HG03378 (cell line): Measurements from ENCODE around the gene CDK2.

ENCODE experiments used
- ATAC-seq: cut with Tn5 transposase; IDR thresholded peaks from one replicate; pipeline ENCODE4 v1.9.1; 2021; ENCODE audit warnings: mild to moderate bottlenecking, moderate library complexity; ENCODE audit not compliant: unreplicated experiment

Gene CDK2

GRCh38 chr12:56010111-56010570 is 43.5 kb downstream of the CDK2 start:
- no peak for ATAC-seq

DNA sequence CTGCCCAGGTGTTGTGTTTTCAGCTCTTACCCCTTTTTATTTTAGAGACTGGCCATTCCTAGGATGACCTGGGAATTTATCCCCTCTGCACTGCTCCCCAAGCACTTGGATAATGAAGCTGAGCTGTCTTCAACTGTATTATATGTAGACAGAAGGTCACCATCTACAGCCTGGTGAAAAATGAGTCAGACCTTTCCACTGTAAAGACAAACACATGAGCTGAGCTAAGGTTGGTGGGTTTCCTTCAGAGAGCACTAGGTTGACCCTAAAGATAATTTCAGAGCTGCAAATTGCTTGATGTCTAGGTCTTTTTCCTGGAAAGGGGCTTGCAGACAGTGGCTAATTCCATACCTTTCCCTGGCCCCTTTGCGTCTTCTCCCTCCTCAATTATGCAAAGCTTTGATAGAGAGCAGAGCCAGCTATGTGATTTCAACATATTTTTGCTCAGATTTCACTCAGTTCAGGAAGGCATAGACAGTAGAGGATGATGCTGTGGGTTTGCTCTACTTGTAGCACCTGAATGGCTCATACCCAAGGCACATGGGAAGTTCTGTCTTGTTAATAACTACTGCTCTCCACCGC is 45.0 kb downstream of the CDK2 start:
- ATAC-seq = no peak

DNA sequence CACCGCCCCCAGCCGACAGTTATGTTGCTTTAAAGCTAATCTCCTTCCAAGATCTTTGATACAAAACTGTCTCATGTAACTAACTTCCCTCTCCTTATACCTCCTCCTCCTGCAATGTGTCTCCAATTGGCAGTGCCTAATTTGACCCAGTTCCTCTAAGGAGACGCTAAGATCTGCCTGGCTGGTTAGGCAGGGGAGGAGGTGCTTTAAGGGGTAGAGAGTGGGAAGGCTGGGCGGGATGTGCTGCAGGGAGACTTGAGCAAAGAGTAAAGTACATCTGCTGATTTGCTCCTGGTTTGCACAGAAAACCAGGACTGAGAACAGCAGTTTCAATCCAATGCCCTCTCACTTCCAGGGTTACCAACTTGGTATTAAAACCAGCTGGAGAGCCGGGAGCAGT is 46.9 kb downstream of the CDK2 start:
- no peak for ATAC-seq

- no peak for ATAC-seq
These were observed 47.6 kb downstream of the CDK2 start for GRCh38 chr12:56014205-56014604.

GRCh38 chr12:56017181-56017580 is 50.6 kb downstream of the CDK2 start:
- ATAC-seq = no peak

- ATAC-seq = no peak
These were observed 51.7 kb downstream of the CDK2 start for GRCh38 chr12:56018356-56018755.

DNA sequence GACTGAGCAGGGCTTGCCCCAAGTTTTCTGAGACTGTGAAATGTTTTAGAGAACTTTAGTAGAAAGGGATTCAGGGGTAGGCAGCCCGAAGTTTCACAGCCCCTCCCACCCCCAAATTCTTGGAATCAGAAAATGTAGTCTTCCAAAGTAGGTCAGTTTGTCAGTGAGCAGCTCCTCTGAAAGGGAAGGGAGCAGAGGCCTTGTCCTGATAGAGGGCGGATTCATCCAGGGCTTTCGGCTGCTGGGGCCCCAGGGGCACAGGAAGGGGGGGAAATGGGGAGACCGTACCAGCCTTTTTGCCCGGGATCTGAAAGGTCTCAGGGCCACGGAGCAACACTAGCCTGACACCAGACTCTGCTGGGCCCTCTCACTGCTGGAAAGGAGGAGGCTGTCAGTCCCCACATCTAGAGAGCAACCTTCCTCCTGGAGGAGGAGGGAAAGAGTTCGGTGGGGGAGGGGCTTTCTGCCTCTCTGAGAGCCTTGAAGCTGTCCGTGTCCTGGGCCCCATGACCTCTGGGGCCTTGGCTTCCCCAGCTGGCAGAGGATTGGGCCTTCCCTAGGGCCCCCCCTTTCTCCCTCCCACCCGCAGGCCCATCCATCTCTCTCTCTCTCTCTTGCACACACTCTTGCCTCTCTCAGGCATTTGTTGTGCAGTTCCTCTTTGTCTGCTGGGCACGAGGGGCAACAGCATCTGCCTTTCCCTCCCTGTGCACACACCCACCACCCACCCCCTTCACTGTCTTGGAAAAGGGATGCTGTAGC is 54.0 kb downstream of the CDK2 start, which contains the start of gene IKZF4:
Gene IKZF4 (plus strand): TSS at position 621 of the 762 bp plus-strand sequence. CDS start 451 bp downstream, outside the sequence.
- no peak for ATAC-seq

DNA sequence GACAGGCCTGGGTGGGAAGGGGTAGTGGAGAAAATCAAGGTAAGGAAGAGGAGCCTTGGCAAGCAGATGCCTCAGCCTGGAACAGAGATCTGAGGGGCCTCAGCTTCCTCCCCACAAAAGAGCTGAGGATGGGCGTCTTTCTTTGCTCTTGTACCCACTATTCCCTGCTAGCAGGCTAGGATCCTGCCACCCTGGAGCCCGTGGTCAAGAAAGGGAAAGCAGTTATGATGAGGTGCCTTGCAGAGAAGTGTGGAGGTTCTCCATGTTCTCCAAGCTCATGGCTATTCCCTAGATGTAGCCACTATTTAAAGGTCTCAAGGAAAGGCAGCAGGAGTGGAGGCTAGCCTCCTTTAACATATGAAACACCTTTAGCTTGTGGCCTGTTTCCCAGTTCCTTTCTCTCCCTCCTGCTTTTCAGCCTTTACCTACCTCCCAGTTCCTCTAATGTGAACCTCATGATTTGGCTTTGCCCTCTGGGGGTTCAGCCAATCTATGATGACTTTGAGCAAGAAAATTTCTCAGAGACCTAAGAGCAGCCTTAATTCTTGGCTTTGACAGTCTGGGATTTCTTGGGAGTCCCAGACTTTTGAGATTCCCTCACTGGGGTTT is 55.4 kb downstream of the CDK2 start:
- no peak for ATAC-seq
